NCI-H2171 (cell line): Measurements from ENCODE around the gene TMEM94.
A peak's percentile ranks its signal among the peaks of the same experiment; 100 is the strongest.
"Not testable (repeated sequence)": the region's sequence is repeated elsewhere in the genome, so short reads cannot be mapped to it uniquely, and the experiment has no call there.

Experiments used
- DNase-seq: peaks from one replicate; lab custom pipeline; 2025; lab: John Stamatoyannopoulos, UW

TMEM94 gene

GRCh38 chr17:75476752-75477489 lies 20.5 kb downstream of the TMEM94 start:
- no peak for DNase-seq

- not testable (repeated sequence) for DNase-seq
Observed at GRCh38 chr17:75477490-75477862, 21.0 kb downstream of the TMEM94 start.

- peak; percentile 19 for DNase-seq
Observed at GRCh38 chr17:75478508-75478907, 22.1 kb downstream of the TMEM94 start.

GRCh38 chr17:75480281-75480680 lies 23.8 kb downstream of the TMEM94 start:
- DNase-seq, result no peak

- no peak for DNase-seq
Observed at GRCh38 chr17:75481194-75482068, 25.0 kb downstream of the TMEM94 start.

- DNase-seq, result no peak
Observed at GRCh38 chr17:75482098-75482942, 25.9 kb downstream of the TMEM94 start.

GRCh38 chr17:75485688-75486087 lies 29.3 kb downstream of the TMEM94 start:
- DNase-seq, result no peak

GRCh38 chr17:75486151-75486550 lies 29.7 kb downstream of the TMEM94 start:
- DNase-seq, result no peak

GRCh38 chr17:75486951-75487350 lies 30.5 kb downstream of the TMEM94 start:
- DNase-seq, result no peak

- no peak for DNase-seq
Observed at GRCh38 chr17:75487351-75488070, 31.1 kb downstream of the TMEM94 start.

GRCh38 chr17:75488693-75489510 lies 32.5 kb downstream of the TMEM94 start:
- no peak for DNase-seq

GRCh38 chr17:75489511-75489955 lies 33.1 kb downstream of the TMEM94 start:
- no peak for DNase-seq

- DNase-seq, result no peak
Observed at GRCh38 chr17:75490173-75490743, 33.8 kb downstream of the TMEM94 start.

GRCh38 chr17:75490953-75491649 lies 34.7 kb downstream of the TMEM94 start:
- no peak for DNase-seq

- DNase-seq, result no peak
Observed at GRCh38 chr17:75491680-75492079, 35.2 kb downstream of the TMEM94 start.

- DNase-seq, result no peak
Observed at GRCh38 chr17:75492555-75493168, 36.2 kb downstream of the TMEM94 start.

- no peak for DNase-seq
Observed at GRCh38 chr17:75493476-75494129, 37.2 kb downstream of the TMEM94 start.

- no peak for DNase-seq
Observed at GRCh38 chr17:75494326-75494877, 38.0 kb downstream of the TMEM94 start.
